ENCODE data around the gene PCBP3.

GRCh38 chr21:45905196-45905595 is 261.7 kb downstream of the PCBP3 start:
- TF ChIP-seq CTCF (IDR thresholded peaks at IDR 0.05) (no peak), POLR2A (IDR thresholded peaks at IDR 0.05) (no peak), POLR2AphosphoS5 (IDR thresholded peaks at IDR 0.05) (no peak)
